ENCODE measurements around the gene RALGAPA2. TPM values are rescaled to one million over a fixed set of nuclear protein-coding genes. Genes with fewer than 3 reads are reported as not detected.

The RALGAPA2 gene
- total RNA-seq, 4 donors from 2014 or later: 18.4 to 27.4 (median 25.2) TPM

DNA sequence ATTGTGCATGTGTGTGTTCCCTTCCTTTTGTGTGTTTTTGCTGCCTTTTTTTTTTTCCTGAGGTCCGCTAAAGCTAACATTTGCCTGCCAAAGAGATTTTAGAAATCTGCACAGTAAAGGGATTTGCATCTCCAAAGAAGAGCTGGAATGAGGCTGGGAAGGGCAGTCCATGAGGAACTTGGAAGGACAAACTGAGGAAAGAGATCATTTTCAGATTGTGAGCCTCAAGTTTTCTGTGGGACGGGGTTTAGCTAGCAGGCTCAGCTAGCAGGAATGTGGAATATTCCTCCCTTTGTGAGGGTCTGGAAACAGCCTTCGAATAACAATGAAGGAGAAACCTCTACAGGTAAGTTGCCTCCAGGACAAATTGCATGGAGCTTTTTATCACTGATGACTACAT lies 340.8 kb downstream of the RALGAPA2 start:
- peaks cover 96% of the 10 kb centered on the region for H3K27me3 ChIP-seq
- peaks cover 0 to 33% (median 9%) of the 10 kb centered on the region in 3 donors for H3K4me1 ChIP-seq
- TF ChIP-seq POLR2A (IDR thresholded peaks at IDR 0.05) (no peak), POLR2AphosphoS5 (IDR thresholded peaks at IDR 0.05) (no peak), EP300 (IDR thresholded peaks at IDR 0.05) (no peak)
- TF ChIP-seq, protein P1, sequence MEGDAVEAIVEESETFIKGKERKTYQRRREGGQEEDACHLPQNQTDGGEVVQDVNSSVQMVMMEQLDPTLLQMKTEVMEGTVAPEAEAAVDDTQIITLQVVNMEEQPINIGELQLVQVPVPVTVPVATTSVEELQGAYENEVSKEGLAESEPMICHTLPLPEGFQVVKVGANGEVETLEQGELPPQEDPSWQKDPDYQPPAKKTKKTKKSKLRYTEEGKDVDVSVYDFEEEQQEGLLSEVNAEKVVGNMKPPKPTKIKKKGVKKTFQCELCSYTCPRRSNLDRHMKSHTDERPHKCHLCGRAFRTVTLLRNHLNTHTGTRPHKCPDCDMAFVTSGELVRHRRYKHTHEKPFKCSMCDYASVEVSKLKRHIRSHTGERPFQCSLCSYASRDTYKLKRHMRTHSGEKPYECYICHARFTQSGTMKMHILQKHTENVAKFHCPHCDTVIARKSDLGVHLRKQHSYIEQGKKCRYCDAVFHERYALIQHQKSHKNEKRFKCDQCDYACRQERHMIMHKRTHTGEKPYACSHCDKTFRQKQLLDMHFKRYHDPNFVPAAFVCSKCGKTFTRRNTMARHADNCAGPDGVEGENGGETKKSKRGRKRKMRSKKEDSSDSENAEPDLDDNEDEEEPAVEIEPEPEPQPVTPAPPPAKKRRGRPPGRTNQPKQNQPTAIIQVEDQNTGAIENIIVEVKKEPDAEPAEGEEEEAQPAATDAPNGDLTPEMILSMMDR (IDR thresholded peaks at IDR 0.05): no peak
- no peaks in the 10 kb centered on the region for H3K9me3 ChIP-seq
- no peak overlapping the region for H3K27ac ChIP-seq
- no peak for ATAC-seq
- WGBS, 2 donors (ENCODE audit: low coverage in 1 of 2): 9 to 14% methylated on average over 1 to 3 of the region's 3 CpGs
- H3K36me3 ChIP-seq: no peaks in the 10 kb centered on the region
- no peak overlapping the region for H3K4me3 ChIP-seq

DNA sequence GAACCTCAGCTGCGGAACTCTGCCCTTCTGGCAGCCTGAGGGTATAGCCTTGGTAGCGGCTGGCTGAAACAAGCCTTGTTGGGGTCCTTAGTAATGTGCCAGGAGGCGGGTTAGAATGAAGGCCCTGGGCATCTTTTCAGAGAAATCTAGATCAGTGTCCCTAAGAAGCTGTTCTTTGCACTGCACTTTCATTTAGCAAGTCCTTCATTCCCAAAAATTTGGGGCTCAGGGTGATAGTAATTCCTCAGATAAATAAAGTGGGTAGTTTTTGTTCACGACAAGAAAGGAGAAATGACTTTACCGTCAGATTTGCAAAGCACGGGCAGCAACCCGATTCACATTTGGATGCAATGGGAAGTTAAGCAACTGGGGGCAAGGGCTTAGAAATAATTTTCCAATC lies 341.4 kb downstream of the RALGAPA2 start:
- Histone ChIP-seq H3K9me3 (no peaks in the 10 kb centered on the region), H3K4me3 (no peak overlapping the region), H3K36me3 (no peaks in the 10 kb centered on the region), H3K4me1 (peaks cover 0 to 35% (median 9%) of the 10 kb centered on the region in 3 donors), H3K27ac (no peak overlapping the region), H3K27me3 (peaks cover 100% of the 10 kb centered on the region)
- no peak for ATAC-seq
- TF ChIP-seq, protein P1 (IDR thresholded peaks at IDR 0.05): no peak
- TF ChIP-seq POLR2AphosphoS5 (IDR thresholded peaks at IDR 0.05) (no peak), POLR2A (IDR thresholded peaks at IDR 0.05) (no peak), EP300 (IDR thresholded peaks at IDR 0.05) (no peak)
- WGBS, 2 donors (ENCODE audit: low coverage in 1 of 2): 21 to 35% methylated on average over 6 to 7 of the region's 7 CpGs

DNA sequence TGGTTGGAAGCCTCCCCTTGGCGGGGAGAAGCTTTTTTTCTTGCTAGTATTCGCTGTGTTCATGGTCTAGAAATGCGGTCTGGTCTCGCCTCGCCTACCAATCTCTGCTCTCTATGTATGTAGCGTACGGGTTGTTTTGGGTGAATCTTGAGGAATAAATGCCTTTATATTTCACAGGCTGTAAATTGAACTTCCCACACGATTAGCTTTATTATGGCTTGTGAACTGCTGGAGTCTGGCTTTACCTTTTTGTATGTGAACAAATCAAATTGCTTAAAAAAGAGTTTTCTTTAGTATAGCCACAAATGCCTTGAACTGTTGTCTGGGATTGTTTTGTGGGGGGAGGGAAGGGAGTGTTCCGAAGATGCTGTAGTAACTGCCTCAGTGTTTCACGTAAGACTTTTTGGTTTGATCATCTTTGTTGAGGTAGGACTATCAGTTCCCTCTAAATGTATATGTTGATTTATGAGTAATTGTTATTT lies 342.3 kb downstream of the RALGAPA2 start:
- TF ChIP-seq POLR2A (IDR thresholded peaks at IDR 0.05) (no peak), EP300 (IDR thresholded peaks at IDR 0.05) (no peak), POLR2AphosphoS5 (IDR thresholded peaks at IDR 0.05) (no peak)
- TF ChIP-seq, protein P1 (IDR thresholded peaks at IDR 0.05): no peak
- Histone ChIP-seq H3K4me1 (peaks cover 0 to 38% (median 9%) of the 10 kb centered on the region in 3 donors), H3K4me3 (no peak overlapping the region), H3K27me3 (peaks cover 100% of the 10 kb centered on the region), H3K27ac (no peak overlapping the region), H3K9me3 (no peaks in the 10 kb centered on the region), H3K36me3 (no peaks in the 10 kb centered on the region)
- no peak for ATAC-seq
- 2 to 17% methylated on average over 9 to 10 of the region's 10 CpGs for WGBS, 2 donors (ENCODE audit: low coverage in 1 of 2)

DNA sequence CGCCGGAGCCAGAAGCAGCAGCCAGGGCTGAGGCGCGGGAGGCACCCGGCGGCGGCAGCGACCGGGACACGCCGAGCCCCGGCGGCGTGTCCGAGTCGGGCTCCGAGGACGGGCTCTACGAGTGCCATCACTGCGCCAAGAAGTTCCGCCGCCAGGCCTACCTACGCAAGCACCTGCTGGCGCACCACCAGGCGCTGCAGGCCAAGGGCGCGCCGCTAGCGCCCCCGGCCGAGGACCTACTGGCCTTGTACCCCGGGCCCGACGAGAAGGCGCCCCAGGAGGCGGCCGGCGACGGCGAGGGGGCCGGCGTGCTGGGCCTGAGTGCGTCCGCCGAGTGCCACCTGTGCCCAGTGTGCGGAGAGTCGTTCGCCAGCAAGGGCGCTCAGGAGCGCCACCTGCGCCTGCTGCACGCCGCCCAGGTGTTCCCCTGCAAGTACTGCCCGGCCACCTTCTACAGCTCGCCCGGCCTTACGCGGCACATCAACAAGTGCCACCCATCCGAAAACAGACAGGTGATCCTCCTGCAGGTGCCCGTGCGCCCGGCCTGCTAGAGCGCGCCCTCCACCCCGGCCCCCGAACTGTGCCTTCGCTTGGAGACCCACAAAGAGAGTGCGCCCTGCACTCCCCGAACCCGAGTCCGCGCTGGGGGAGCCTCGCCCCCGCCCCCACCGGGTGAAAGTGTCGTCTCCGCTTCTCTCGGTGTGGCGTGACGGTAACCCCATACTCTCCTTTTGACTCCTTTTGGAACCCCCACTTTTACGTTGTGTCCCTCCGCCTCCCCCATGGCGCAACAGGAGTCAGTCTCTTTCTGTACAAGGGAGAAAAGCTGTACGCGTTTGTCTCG lies 343.0 kb downstream of the RALGAPA2 start:
- 0% methylated on average over 6 of the region's 86 CpGs; no CpG with 5 or more reads in 1 of the 2 donors for WGBS, 2 donors (ENCODE audit: low coverage in 1 of 2)
- Histone ChIP-seq H3K27me3 (peaks cover 100% of the 10 kb centered on the region), H3K4me3 (peak overlapping the region in 1 of 2 donors; percentile 44), H3K36me3 (no peaks in the 10 kb centered on the region), H3K27ac (no peak overlapping the region), H3K9me3 (no peaks in the 10 kb centered on the region), H3K4me1 (peaks cover 0 to 45% (median 10%) of the 10 kb centered on the region in 3 donors)
- TF ChIP-seq POLR2A (IDR thresholded peaks at IDR 0.05): no peak
- TF ChIP-seq EP300 (IDR thresholded peaks at IDR 0.05): no peak
- no peak for ATAC-seq

DNA sequence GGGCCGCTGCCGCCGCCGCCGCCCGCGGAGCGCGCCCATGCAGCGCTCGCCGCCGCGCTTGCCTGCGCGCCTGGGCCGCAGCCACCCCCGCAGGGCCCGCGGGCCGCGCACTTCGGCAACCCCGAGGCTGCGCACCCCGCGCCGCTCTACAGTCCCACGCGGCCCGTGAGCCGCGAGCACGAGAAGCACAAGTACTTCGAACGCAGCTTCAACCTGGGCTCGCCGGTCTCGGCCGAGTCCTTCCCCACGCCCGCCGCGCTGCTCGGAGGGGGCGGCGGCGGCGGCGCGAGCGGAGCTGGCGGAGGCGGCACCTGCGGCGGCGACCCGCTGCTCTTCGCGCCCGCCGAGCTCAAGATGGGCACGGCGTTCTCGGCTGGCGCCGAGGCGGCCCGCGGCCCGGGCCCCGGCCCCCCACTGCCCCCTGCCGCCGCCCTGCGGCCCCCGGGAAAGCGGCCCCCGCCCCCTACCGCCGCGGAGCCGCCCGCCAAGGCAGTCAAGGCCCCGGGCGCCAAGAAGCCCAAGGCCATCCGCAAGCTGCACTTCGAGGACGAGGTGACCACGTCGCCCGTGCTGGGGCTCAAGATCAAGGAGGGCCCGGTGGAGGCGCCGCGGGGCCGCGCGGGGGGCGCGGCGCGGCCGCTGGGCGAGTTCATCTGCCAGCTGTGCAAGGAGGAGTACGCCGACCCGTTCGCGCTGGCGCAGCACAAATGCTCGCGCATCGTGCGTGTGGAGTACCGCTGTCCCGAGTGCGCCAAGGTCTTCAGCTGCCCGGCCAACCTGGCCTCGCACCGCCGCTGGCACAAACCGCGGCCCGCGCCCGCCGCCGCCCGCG lies 343.8 kb downstream of the RALGAPA2 start:
- Histone ChIP-seq H3K4me3 (peak overlapping the region in 1 of 2 donors; percentile 44), H3K27me3 (peaks cover 100% of the 10 kb centered on the region), H3K27ac (no peak overlapping the region), H3K9me3 (no peaks in the 10 kb centered on the region), H3K4me1 (peaks cover 0 to 53% (median 16%) of the 10 kb centered on the region in 3 donors), H3K36me3 (no peaks in the 10 kb centered on the region)
- no peak for ATAC-seq
- TF ChIP-seq POLR2AphosphoS5 (IDR thresholded peaks at IDR 0.05) (no peak), EP300 (IDR thresholded peaks at IDR 0.05) (no peak), POLR2A (IDR thresholded peaks at IDR 0.05) (no peak)
- TF ChIP-seq, protein P1 (IDR thresholded peaks at IDR 0.05): no peak
- no CpG with 5 or more reads among the region's 130 CpGs for WGBS, 2 donors (ENCODE audit: low coverage in 1 of 2)
